ENCODE results near the gene DPP6. TPM values are rescaled to one million over a fixed set of nuclear protein-coding genes. Genes with fewer than 3 reads are reported as not detected.

DPP6 gene
- polyA plus RNA-seq, 1 donor (not counting 4 experiments of a cell fraction or from before 2014, with no cell fraction given) = not detected

DNA sequence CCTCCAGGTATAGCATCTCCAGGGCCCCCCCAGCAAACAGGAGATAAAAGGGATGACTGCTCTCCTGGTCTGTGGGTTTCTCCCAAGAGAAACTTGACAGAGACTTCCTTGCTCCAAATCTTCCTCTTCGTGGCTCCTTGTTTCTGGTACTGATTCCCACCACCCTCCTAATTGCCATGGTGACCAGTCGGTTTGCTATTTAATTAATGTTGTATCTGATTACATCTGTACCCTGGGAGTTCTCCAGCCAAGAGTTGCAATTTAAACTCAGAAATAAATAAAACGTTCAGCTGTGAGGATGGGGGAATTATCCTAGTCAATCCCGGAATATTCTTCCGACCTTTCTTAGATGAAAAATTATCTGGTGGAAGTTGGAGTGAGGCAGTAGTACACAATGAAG is 686.0 kb downstream of the DPP6 start:
- dilution Hi-C loops (cut with MboI; ENCODE audit: extremely low pct_ligation_motif_present, low sequenced_read_pairs) = no loop called here
- Histone ChIP-seq H3K4me2 (ENCODE audit: control insufficient read depth, extremely low read depth, insufficient read depth, low read depth, low read length) (no peak overlapping the region), H2AFZ (ENCODE audit: control insufficient read depth, low read length) (no peak overlapping the region), H3K27me3 (ENCODE audit: control insufficient read depth, extremely low read depth, insufficient read depth, low read length) (no peaks in the 10 kb centered on the region), H3K9ac (ENCODE audit: control insufficient read depth, extremely low read depth, insufficient read depth, low read length) (no peak overlapping the region), H3K4me1 (ENCODE audit: control insufficient read depth, extremely low read depth, insufficient read depth, low read length) (no peaks in the 10 kb centered on the region), H3K9me1 (ENCODE audit: control insufficient read depth, extremely low read depth, insufficient read depth, low read length) (no peaks in the 10 kb centered on the region), H4K20me1 (ENCODE audit: control insufficient read depth, extremely low read depth, insufficient read depth, low read length) (no peaks in the 10 kb centered on the region), H3K4me3 (ENCODE audit: control insufficient read depth in 2 of 3, extremely low read depth in 1 of 3, insufficient read depth in 2 of 3, low read depth in 1 of 3, low read length in 3 of 3) (no peak overlapping the region), H3K79me2 (ENCODE audit: control insufficient read depth, insufficient read depth, low read length) (no peaks in the 10 kb centered on the region), H3K9me3 (ENCODE audit: control insufficient read depth, low read depth, low read length) (peaks cover 6% of the 10 kb centered on the region), H3K36me3 (ENCODE audit: control insufficient read depth in 2 of 2, extremely low read depth in 1 of 2, insufficient read depth in 2 of 2, low read length in 2 of 2) (no peaks in the 10 kb centered on the region), H3K27ac (ENCODE audit: control insufficient read depth, insufficient read depth, low read length) (no peak overlapping the region)
- no peak for TF ChIP-seq EZH2 (IDR thresholded peaks at IDR 0.05; ENCODE audit: low read length)
- TF ChIP-seq, protein P1, sequence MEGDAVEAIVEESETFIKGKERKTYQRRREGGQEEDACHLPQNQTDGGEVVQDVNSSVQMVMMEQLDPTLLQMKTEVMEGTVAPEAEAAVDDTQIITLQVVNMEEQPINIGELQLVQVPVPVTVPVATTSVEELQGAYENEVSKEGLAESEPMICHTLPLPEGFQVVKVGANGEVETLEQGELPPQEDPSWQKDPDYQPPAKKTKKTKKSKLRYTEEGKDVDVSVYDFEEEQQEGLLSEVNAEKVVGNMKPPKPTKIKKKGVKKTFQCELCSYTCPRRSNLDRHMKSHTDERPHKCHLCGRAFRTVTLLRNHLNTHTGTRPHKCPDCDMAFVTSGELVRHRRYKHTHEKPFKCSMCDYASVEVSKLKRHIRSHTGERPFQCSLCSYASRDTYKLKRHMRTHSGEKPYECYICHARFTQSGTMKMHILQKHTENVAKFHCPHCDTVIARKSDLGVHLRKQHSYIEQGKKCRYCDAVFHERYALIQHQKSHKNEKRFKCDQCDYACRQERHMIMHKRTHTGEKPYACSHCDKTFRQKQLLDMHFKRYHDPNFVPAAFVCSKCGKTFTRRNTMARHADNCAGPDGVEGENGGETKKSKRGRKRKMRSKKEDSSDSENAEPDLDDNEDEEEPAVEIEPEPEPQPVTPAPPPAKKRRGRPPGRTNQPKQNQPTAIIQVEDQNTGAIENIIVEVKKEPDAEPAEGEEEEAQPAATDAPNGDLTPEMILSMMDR (optimal IDR thresholded peaks at IDR 0.05 in 1 of 3, IDR thresholded peaks at IDR 0.05 in 1 of 3, conservative IDR thresholded peaks at IDR 0.05 in 1 of 3; ENCODE audit: extremely low read depth in 1 of 3, insufficient read depth in 2 of 3, low read length in 3 of 3) = no peak
- DNase-seq (ENCODE audit: low read depth, low spot score) = no peak
- no peak for FAIRE-seq

DNA sequence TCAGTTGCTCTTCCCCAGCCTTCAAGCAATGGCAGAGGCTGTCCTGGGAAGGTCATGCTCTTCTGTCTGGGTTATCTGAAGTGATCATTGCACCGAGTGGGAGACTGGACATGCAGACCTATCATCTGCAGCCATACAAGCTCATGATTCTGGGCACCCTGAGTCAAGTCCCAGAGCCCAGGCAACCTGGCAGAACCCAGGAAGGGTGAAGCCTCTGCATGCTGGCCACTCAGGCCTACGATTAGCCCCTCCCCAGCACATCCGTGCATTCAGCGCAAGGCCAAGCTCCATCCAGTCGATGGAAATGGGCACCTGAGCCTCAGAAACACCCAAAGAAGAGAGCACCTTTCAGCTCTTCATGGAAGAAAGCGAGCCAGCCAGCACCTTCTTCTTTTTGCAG is 688.9 kb downstream of the DPP6 start:
- Histone ChIP-seq H2AFZ (ENCODE audit: control insufficient read depth, low read length) (no peak overlapping the region), H3K27me3 (ENCODE audit: control insufficient read depth, extremely low read depth, insufficient read depth, low read length) (no peaks in the 10 kb centered on the region), H3K4me3 (ENCODE audit: control insufficient read depth in 2 of 3, extremely low read depth in 1 of 3, insufficient read depth in 2 of 3, low read depth in 1 of 3, low read length in 3 of 3) (no peak overlapping the region), H3K4me1 (ENCODE audit: control insufficient read depth, extremely low read depth, insufficient read depth, low read length) (no peaks in the 10 kb centered on the region), H3K9me1 (ENCODE audit: control insufficient read depth, extremely low read depth, insufficient read depth, low read length) (no peaks in the 10 kb centered on the region), H4K20me1 (ENCODE audit: control insufficient read depth, extremely low read depth, insufficient read depth, low read length) (no peaks in the 10 kb centered on the region), H3K79me2 (ENCODE audit: control insufficient read depth, insufficient read depth, low read length) (no peaks in the 10 kb centered on the region), H3K4me2 (ENCODE audit: control insufficient read depth, extremely low read depth, insufficient read depth, low read depth, low read length) (no peak overlapping the region), H3K9me3 (ENCODE audit: control insufficient read depth, low read depth, low read length) (peaks cover 5% of the 10 kb centered on the region), H3K9ac (ENCODE audit: control insufficient read depth, extremely low read depth, insufficient read depth, low read length) (no peak overlapping the region), H3K36me3 (ENCODE audit: control insufficient read depth in 2 of 2, extremely low read depth in 1 of 2, insufficient read depth in 2 of 2, low read length in 2 of 2) (no peaks in the 10 kb centered on the region), H3K27ac (ENCODE audit: control insufficient read depth, insufficient read depth, low read length) (no peak overlapping the region)
- TF ChIP-seq EZH2 (IDR thresholded peaks at IDR 0.05; ENCODE audit: low read length) = no peak
- TF ChIP-seq, protein P1 (optimal IDR thresholded peaks at IDR 0.05 in 1 of 3, IDR thresholded peaks at IDR 0.05 in 1 of 3, conservative IDR thresholded peaks at IDR 0.05 in 1 of 3; ENCODE audit: extremely low read depth in 1 of 3, insufficient read depth in 2 of 3, low read length in 3 of 3) = no peak
- no peak for DNase-seq (ENCODE audit: low read depth, low spot score)
- dilution Hi-C loops (cut with MboI; ENCODE audit: extremely low pct_ligation_motif_present, low sequenced_read_pairs) = no loop called here
- FAIRE-seq = no peak

Measured in keratinocyte (primary cell).